ENCODE data around the gene RNASE9.
"Not testable (repeated sequence)": the region's sequence is repeated elsewhere in the genome, so short reads cannot be mapped to it uniquely, and the experiment has no call there.

Gene RNASE9

GRCh38 chr14:20560961-20561360 lies at the start of gene RNASE9:
TSS of gene RNASE9 (minus strand) at chr14:20561047.
- DNase-seq (ENCODE audit: low read depth in 1 of 2, low spot score in 1 of 2), result no peak

- peak; percentile 33 to 53 for DNase-seq (ENCODE audit: low read depth in 1 of 2, low spot score in 1 of 2)
Measured at GRCh38 chr14:20610002-20610765, 49.3 kb upstream of the RNASE9 start.

- DNase-seq (ENCODE audit: low read depth in 1 of 2, low spot score in 1 of 2), result peak in 1 of 2 donors; percentile 44
Measured at GRCh38 chr14:20609215-20610001, 48.6 kb upstream of the RNASE9 start.

GRCh38 chr14:20608383-20609110 lies 47.7 kb upstream of the RNASE9 start:
- no peak for DNase-seq (ENCODE audit: low read depth in 1 of 2, low spot score in 1 of 2)

- DNase-seq (ENCODE audit: low read depth in 1 of 2, low spot score in 1 of 2), result no peak
Measured at GRCh38 chr14:20607617-20608016, 46.8 kb upstream of the RNASE9 start.

- no peak for DNase-seq (ENCODE audit: low read depth in 1 of 2, low spot score in 1 of 2)
Measured at GRCh38 chr14:20606902-20607242, 46.0 kb upstream of the RNASE9 start.

- no peak for DNase-seq (ENCODE audit: low read depth in 1 of 2, low spot score in 1 of 2)
Measured at GRCh38 chr14:20606190-20606901, 45.5 kb upstream of the RNASE9 start.

- DNase-seq (ENCODE audit: low read depth in 1 of 2, low spot score in 1 of 2), result no peak
Measured at GRCh38 chr14:20603813-20604690, 43.2 kb upstream of the RNASE9 start.

- no peak for DNase-seq (ENCODE audit: low read depth in 1 of 2, low spot score in 1 of 2)
Measured at GRCh38 chr14:20602583-20602982, 41.7 kb upstream of the RNASE9 start.

- DNase-seq (ENCODE audit: low read depth in 1 of 2, low spot score in 1 of 2), result no peak
Measured at GRCh38 chr14:20601522-20601921, 40.7 kb upstream of the RNASE9 start.

GRCh38 chr14:20597108-20597507 lies 36.3 kb upstream of the RNASE9 start:
- no peak for DNase-seq (ENCODE audit: low read depth in 1 of 2, low spot score in 1 of 2)

- not testable (repeated sequence) for DNase-seq (ENCODE audit: low read depth in 1 of 2, low spot score in 1 of 2)
Measured at GRCh38 chr14:20595726-20596125, 34.9 kb upstream of the RNASE9 start.

GRCh38 chr14:20592574-20592973 lies 31.7 kb upstream of the RNASE9 start:
- DNase-seq (ENCODE audit: low read depth in 1 of 2, low spot score in 1 of 2), result no peak

- no peak for DNase-seq (ENCODE audit: low read depth in 1 of 2, low spot score in 1 of 2)
Measured at GRCh38 chr14:20591235-20591634, 30.4 kb upstream of the RNASE9 start, which contains the start of gene RNASE12. TSS of gene RNASE12 (minus strand) at chr14:20591376. CDS start at chr14:20590723, 653 bp downstream.

- DNase-seq (ENCODE audit: low read depth in 1 of 2, low spot score in 1 of 2), result no peak
Measured at GRCh38 chr14:20587489-20588154, 26.8 kb upstream of the RNASE9 start, which contains the start of gene RNASE11. TSS of gene RNASE11 (minus strand) at chr14:20588001.

GRCh38 chr14:20583908-20584307 lies 23.1 kb upstream of the RNASE9 start:
- DNase-seq (ENCODE audit: low read depth in 1 of 2, low spot score in 1 of 2), result no peak

- DNase-seq (ENCODE audit: low read depth in 1 of 2, low spot score in 1 of 2), result no peak
Measured at GRCh38 chr14:20583142-20583541, 22.3 kb upstream of the RNASE9 start.

- no peak for DNase-seq (ENCODE audit: low read depth in 1 of 2, low spot score in 1 of 2)
Measured at GRCh38 chr14:20580242-20580641, 19.4 kb upstream of the RNASE9 start.

- DNase-seq (ENCODE audit: low read depth in 1 of 2, low spot score in 1 of 2), result no peak
Measured at GRCh38 chr14:20578784-20579502, 18.1 kb upstream of the RNASE9 start.
